Embryonic facial prominence (tissue), 1 donor: ENCODE data around the gene TROAP.
A peak's percentile ranks its signal among the peaks of the same experiment; 100 is the strongest.
"Not testable (repeated sequence)": the region's sequence is repeated elsewhere in the genome, so short reads cannot be mapped to it uniquely, and the experiment has no call there.

Experiments
- DNase-seq: peaks from one replicate; pipeline ENCODE4 v3.0.0-alpha.2; 2016; ENCODE audit errors: extremely low spot score

Gene TROAP

DNA sequence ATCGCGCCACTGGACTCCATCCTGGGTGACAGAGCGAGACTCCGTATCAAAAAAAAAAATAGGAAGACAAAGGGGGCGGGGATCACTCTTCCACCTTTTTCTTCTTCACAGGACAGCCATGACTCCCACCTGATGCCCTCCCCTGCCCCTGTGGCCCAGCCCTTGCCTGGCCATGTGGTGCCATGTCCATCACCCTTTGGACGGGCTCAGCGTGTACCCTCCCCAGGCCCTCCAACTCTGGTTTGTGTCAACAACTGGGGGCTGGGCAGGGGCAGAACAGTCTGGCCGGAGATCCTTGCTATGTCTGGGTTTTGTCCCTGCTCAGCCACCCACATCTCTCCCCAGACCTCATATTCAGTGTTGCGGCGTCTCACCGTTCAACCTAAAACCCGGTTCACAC lies 5.8 kb downstream of the TROAP start:
- DNase-seq: no peak

DNA sequence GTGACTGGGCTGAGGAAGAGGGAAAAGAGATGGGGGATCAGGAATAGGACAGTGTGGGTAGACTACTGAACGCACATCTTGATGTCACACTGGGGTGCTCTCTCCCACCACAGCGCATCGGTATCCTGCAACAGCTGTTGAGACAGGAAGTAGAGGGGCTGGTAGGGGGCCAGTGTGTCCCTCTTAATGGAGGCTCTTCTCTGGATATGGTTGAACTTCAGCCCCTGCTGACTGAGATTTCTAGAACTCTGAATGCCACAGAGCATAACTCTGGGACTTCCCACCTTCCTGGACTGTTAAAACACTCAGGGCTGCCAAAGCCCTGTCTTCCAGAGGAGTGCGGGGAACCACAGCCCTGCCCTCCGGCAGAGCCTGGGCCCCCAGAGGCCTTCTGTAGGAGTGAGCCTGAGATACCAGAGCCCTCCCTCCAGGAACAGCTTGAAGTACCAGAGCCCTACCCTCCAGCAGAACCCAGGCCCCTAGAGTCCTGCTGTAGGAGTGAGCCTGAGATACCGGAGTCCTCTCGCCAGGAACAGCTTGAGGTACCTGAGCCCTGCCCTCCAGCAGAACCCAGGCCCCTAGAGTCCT lies 7.1 kb downstream of the TROAP start:
- no peak for DNase-seq

DNA sequence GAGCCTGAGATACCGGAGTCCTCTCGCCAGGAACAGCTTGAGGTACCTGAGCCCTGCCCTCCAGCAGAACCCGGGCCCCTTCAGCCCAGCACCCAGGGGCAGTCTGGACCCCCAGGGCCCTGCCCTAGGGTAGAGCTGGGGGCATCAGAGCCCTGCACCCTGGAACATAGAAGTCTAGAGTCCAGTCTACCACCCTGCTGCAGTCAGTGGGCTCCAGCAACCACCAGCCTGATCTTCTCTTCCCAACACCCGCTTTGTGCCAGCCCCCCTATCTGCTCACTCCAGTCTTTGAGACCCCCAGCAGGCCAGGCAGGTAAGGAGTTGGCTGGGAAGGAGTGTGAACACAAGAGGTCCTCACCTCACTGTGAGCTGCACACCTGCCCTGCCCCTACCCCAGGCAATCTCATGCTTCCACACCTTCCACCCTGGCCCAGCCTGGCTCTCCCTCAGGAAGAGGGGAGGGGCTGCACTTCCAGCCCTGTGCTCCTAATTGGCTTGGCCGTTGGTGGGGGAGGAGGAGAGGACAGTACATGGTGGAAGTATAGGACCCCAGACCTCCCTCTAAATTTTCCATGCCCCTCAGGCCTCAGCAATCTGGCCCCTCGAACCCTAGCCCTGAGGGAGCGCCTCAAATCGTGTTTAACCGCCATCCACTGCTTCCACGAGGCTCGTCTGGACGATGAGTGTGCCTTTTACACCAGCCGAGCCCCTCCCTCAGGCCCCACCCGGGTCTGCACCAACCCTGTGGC lies 7.8 kb downstream of the TROAP start:
- no peak for DNase-seq

DNA sequence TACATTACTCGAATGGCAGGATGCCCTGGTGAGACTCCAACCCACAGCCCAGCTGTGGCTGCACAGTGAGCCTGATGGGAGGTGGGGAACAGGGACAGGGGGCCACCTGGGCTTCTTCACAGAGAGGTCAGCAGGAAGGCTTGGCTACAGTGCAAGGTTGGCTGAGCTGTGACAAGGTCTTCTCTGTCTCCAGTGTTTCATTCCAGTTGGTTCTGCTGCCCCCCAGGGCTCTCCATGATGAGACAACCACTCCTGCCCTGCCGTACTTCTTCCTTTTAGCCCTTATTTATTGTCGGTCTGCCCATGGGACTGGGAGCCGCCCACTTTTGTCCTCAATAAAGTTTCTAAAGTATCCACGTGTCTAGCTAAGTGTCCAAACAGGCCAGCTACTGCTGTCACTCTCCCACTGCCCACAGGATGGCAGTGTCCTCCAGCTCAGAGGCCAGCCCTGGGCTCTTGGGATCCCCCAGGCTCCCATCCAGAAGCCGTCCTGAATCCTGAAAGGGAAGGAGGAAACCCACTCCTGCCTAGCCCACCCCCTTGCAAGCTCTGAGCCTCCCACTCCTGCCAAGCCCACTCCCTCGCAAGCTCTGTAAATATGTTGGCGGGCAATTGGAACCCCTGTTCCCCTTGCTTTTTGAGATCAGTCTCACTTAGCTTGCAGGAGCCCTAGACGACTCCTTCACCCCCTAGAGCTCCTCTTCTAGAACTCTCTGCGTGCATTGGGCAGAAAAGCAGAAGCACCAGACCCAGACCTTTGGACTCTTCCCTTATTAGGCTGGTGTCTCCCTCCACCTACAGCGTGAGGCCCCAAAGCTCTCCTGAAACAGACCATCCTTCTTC lies 8.5 kb downstream of the TROAP start:
- DNase-seq: no peak

DNA sequence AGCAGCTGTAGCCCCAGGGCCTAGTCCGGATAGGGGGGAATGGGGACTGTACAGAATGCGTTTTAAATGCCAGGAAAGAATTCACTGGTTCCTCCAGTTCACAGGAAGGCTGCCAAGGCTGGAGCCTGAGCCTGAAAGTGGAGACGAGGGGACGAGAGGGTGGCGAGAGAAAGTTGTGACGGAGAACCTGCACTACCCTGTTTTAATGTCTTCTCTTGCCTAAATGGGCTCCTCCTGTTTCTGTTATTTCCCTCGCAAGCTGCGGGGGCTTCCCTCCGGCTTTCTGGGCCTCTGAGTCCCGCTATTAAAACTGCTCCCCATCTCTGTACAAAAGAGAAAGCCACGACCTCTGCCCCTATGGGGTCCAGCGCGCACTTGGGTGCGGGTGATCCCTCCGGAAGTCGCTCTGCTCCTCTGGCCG lies 9.4 kb downstream of the TROAP start:
- DNase-seq: no peak

DNA sequence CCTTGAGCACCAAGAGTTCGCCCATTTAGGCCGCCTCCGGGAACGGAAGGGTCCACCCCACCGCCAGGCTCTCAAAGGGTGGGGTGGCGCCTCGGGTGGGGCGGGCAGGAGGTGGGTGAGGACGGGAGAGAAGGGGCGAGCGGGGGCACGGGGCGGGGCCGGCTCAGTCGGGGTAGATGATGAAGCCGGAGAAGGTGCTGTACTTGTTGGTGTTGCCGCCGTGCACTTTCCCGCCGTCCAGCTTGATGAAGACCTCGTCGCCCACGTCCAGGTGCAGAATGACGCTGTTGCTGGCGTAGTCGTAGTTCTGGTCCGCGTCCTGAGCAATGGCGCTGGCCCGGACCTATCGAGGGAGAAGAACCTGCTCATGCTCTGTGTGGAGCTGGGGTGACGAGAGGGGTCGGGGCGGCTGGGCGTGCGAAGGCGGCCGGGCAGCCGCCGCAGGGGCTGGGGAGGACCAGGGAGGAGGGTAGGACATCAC lies 9.9 kb downstream of the TROAP start:
- DNase-seq: no peak

DNA sequence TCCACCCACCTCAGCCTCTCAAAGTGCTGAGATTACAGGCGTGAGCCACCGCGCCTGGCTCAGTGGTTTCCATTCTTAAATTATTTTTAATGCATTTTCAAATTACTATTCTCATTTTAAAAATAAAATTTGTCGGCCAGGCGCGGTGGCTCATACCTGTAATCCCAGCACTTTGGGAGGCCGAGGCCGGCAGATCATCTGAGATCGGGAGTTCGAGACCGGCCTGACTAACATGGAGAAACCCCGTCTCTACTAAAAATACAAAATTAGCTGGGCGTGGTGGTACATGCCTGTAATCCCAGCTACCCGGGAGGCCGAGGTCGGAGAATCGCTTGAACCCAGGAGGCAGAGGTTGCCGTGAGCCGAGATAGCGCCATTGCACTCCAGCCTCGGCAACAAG lies 10.7 kb downstream of the TROAP start:
- not testable (repeated sequence) for DNase-seq

DNA sequence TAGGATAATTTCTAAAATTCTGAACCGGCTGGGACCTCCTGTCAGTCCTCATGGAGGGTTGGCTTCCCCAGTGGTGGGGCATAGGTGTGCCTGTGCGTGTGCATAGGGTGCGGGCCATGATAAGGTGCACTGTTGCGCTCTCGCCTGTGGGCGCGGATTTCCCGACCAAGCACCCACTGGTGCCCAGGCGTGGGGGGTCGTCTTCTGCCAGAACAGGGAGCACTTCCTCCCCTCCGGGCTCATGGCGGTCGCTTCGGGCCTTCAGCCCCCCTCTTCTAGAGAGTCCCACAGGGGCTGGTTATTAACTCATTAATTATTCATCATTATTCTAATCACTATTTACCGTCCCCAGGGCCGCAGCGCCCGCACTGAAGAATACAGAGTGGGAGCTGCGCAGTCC lies 11.2 kb downstream of the TROAP start:
- DNase-seq: no peak

DNA sequence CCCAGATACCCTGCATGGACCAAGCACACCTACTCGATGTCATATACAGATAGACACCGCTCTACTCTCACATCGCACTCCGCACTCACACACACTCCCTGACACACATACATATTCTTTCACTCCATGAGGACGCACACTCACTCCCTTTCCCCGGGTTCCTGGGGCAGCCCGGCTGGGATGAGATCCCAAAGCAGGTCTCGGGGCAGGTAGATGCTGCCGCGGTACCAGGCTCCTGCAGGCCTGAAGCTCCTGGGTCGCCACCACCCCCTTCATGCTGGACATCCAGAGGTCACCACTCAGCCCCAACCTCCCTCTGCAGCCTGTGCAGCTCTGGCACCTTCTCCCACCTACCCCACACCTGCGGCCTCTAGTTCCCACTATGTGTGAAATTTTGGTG lies 11.6 kb downstream of the TROAP start:
- no peak for DNase-seq

DNA sequence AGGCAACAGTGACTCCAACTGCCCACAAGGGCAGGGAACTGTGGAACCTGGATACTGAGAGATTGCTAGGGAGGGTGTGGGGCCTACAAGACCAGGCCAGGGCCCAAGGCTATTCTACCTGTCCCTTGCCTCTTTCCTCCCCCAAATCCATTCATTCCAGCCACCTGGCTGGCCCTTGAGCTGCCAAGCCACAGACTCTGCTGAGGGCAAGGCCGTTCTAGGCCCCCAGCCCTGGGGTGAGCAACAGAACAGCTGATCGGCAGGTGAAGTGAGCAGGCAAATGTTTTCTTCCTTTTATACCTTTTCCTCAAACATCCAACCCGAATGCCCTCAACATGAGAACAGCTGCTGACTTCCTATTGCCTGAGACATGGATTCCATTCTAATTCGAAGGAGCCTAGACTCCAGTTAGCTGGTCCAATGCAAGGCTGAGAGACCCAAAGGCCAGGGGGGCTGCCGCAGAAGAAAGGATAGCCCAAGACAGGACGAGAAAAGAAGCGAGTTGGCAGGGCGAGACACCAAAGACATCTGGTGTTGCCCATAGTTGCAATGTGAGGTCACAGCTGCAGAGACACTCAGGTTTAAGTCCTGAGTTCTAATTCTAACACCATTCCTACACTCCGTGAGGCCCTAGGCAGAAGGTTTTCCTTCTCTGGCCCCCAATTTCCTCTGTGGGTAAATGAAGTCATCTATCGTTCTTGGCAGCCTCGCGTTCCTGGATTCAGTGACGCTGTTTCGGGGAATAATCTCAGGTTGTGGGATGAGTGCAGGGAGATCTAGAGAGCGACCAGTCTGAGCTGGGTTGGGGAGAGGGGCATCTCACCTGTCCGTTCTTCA lies 12.3 kb downstream of the TROAP start:
- no peak for DNase-seq

DNA sequence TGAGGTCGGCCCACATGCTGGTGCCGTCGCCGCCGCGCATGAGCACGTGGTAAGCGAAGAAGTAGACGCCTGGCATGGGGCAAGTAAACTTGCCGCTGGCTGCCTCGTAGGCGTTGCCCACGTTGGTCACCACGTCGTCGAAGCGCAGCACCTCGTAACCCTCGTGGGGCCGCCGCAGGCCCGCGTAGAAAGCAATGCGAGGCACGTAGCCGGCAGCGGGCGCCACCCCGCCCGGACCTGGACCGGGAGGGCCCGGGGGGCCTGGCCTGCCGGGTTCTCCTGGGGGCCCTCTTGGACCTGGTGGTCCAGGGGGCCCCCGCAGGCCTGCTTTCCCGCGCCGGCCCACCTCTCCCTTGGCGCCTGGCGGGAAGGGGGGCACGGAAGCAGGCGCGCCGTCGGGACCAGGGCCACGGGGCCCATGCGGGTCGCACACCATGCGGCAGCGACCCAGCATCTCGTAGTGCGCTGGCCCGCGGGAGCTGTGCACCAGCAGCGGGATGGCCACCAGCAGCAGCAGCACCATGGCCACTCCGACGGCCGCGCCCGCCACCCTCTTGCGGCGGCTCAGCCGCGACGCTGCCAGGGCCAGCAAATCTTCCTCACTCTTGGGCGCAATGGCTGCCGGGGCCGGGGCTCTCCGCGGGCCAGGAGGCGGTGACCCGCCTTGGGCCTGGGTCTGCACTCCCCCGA lies 13.0 kb downstream of the TROAP start:
- no peak for DNase-seq

DNA sequence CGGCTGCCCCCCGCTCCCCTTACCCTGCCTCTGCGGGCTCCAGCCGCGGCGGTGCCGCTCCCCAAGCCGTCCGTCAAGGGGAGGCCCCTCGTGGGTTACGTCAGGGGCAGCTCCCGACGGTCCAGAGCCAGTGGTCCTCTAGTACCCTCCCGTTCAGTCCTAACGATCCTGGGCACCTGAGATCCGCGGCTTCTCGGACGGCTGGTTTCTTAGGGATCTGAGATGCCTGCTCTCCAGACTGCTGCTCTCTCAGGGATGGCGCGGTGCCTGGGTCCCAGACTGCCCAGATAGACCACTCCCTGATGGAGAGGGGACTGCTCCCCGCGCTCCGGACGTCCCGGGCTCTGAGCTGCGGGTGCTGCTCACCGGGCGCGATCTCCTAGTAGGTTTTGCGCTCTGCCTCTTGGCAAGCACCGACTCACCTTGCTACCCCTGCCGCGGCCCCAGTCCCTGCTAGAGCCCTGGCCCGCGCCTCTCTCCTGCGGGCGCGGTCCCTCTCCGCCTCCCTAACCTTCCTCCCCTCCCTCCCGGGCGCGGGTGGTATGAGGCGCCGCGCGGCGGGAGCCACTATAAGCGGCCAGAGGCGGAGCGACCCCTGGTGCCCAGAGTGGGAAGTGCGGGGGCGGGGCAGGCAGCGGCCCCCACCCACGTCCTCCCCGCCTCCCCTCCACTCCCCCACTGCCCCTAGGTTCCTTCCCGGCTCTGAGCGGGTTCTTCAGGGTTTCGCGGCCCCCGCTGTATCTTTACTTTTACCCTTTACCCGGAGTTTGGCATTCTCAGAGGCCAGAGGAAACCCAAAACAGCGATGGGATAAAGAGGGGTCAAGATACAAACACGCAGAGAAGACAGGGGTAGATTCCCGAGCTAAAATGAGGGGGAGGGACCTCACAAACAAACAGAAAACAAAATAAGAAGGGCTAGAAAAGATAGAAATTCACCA lies 13.9 kb downstream of the TROAP start, which contains the start of gene C1QL4:
Gene C1QL4, minus strand, starts transcription at position 544 of the 940 bp plus-strand sequence. CDS start 711 bp downstream, outside the sequence.
- peak; percentile 58 for DNase-seq

DNA sequence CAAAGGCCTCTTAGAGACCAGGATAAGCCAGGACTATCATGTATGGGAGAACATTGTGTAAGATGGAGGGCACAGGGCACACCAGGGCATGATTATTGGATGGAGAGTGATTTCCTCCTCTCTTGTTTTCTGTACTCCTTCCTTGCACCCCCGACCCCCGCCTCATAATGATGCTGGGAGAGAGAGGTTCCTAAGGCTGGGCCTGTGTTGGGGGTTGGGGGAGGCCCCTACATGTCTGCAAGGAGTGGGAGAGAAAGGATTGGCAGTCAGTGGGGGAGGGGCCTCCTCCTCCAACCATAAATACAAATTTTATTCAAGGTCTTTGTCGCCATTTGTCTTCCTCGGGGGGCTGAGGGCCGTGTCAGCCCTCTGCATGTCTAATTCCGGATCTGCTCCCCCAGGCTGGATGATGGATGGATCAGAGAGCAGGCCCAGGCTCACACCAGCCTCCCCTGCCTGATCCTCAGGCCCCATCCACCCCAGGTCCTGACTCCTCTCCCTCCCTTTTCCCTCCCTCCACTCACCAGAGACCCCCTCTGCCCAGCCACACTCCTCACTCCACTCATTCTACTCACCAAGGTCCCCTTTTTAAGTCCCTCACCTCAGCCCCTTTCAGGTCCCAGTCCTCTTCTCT lies 15.9 kb downstream of the TROAP start:
- DNase-seq: no peak

DNA sequence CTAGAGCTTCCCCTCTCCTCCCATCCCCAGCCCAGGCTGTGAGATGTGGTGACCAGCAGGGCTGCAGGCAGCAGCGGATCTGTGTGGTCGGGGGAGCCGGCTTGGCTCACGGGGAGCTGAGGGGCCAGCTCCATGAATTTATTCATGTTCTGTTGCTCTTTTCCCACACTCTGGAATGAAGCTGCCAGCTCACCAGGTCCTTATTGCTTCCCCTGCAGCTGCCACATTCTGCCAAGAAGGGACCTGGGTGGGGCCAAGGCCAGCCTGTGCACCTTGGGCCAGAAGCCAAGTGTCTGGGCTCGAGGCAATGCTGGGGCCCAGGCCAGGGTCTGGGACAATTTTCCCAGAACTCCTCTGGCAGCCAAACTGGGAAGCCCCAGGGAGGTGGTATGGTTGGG lies 16.4 kb downstream of the TROAP start:
- DNase-seq: no peak

DNA sequence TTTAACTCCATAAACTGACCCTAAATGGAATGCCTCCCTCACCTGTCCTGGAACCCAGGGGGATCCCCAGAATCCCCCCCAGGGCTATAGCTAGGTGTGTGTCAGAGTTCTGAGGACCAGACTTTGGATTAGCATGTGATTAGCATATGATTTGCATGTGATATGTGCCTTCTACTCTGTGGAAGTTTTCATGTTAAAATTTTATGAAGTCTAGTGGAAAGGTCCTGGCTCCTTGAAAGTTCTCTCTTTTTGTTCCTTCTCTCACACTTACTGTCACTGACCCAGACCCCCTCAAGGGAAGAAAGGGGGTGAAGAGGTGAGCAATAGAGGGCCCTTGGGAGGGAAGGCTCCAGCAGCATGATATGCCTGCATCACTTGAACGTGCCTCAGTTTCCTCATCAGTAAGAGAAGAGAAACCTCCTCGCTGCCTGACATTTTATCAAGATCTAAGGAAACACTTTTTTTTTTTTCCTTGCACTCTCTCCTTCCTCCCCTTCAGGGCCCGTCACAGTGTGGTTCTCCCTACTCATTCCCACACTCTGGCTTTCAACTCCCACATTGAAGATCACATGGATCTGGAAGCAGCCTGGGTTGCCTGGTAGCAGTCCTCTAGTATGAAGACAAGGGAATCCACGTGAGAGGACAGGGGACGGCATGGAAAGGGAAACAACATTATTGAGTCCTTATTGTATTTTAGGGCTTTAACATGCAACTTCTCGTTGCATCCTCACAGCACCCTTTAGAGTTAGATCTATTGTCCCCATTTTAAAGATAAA lies 17.2 kb downstream of the TROAP start:
- no peak for DNase-seq

DNA sequence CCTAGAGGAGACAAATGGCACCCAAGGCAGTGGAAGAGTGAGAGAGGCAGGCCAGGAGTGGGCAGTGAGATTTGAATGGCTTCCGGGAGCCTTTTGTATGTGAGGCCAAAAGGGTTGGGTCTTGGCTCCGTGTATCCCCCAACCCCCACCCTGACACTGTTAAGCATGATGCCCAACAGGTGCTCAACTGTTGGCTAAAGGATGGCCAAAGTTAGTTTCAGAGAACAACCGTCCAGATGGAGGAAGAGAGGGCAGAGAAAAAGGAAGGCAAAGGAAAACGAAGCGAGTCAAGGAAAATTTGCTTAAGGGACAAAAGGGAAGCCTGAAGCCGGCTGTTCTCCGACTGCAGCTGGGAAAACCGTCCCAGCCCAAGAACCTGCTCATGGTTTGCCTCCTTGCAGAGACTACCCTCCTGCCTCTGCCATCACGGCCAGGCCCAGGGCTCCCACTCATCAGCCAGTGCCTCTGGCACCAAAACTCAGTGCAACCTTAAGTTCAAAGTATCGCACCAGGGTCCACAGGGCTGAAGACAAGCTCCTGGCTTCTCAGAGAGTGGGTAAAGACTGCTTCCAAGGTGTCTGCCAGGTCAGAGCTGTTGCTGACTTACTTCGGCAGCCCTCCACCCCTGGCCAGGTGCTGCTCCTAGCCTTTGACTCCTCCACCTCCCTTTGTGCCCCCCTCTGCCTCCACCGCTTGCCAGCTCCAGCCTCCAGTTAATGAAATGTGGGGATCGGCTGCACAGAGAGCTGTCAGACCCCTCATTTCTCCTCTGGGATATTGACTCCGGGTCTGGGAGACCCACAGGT lies 18.1 kb downstream of the TROAP start:
- no peak for DNase-seq

DNA sequence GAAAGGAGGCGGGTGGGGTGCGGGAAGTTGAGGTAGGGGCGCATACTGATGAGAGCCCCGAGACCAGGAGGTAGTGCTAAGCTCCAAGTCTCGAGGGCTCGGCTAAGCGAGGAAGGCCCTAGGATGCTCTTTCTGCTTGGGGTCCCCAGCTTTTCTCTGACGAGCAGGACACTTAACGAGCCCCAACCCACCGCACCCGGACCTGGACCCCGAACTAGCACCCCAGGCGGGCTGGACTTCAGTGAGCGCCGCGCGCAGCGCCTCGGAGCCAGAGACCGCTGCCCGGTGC lies 18.7 kb downstream of the TROAP start:
- DNase-seq: no peak
